Measurements from ENCODE around the gene WNT9B.

GRCh38 chr17:46931596-46931995 is 80.2 kb downstream of the WNT9B start:
- TF ChIP-seq, protein P1, sequence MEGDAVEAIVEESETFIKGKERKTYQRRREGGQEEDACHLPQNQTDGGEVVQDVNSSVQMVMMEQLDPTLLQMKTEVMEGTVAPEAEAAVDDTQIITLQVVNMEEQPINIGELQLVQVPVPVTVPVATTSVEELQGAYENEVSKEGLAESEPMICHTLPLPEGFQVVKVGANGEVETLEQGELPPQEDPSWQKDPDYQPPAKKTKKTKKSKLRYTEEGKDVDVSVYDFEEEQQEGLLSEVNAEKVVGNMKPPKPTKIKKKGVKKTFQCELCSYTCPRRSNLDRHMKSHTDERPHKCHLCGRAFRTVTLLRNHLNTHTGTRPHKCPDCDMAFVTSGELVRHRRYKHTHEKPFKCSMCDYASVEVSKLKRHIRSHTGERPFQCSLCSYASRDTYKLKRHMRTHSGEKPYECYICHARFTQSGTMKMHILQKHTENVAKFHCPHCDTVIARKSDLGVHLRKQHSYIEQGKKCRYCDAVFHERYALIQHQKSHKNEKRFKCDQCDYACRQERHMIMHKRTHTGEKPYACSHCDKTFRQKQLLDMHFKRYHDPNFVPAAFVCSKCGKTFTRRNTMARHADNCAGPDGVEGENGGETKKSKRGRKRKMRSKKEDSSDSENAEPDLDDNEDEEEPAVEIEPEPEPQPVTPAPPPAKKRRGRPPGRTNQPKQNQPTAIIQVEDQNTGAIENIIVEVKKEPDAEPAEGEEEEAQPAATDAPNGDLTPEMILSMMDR (IDR thresholded peaks at IDR 0.05; ENCODE audit: low read depth, low read length, missing input control): no peak
- TF ChIP-seq HNF4A (conservative IDR thresholded peaks at IDR 0.05) (no peak), HNF4G (IDR thresholded peaks at IDR 0.05) (no peak), SP1 (IDR thresholded peaks at IDR 0.05) (no peak), JUND (IDR thresholded peaks at IDR 0.05) (no peak), FOXA1 (IDR thresholded peaks at IDR 0.05) (no peak), NR2F2 (IDR thresholded peaks at IDR 0.05) (no peak), YY1 (IDR thresholded peaks at IDR 0.05) (no peak), ATF3 (IDR thresholded peaks at IDR 0.05) (no peak), GABPA (IDR thresholded peaks at IDR 0.05 in 1 of 2, conservative IDR thresholded peaks at IDR 0.05 in 1 of 2) (no peak)

All from liver (tissue), 3 donors.